HUES48 (cell line): ENCODE measurements around the gene RANBP3.

ENCODE experiments used
- H3K27ac ChIP-seq: one replicate; pipeline ENCODE4 v1.7.0; 2013; ENCODE audit warnings: low read depth, low read length, inconsistent platforms
- H3K27me3 ChIP-seq: 2 replicates; pipeline ENCODE4 v1.6.1; 2013; ENCODE audit warnings: mild to moderate bottlenecking, low read length; ENCODE audit not compliant: control insufficient read depth, insufficient read depth
- H3K36me3 ChIP-seq: 2 replicates; pipeline ENCODE4 v1.6.1; 2013; ENCODE audit warnings: low read length; ENCODE audit not compliant: control insufficient read depth, insufficient read depth
- H3K4me1 ChIP-seq: 2 replicates; pipeline ENCODE4 v1.6.1; 2013; ENCODE audit warnings: mild to moderate bottlenecking, low read length; ENCODE audit not compliant: control insufficient read depth, insufficient read depth
- H3K4me3 ChIP-seq: 2 replicates; pipeline ENCODE4 v1.5.1; 2013; ENCODE audit warnings: mild to moderate bottlenecking, low read depth, low read length
- H3K9ac ChIP-seq: 2 replicates; pipeline ENCODE4 v1.6.1; 2013; ENCODE audit warnings: mild to moderate bottlenecking, low read depth, low read length, moderate library complexity
- H3K9me3 ChIP-seq: 2 replicates; pipeline ENCODE4 v1.6.1; 2013; ENCODE audit warnings: low read length; ENCODE audit not compliant: control insufficient read depth, insufficient read depth

The RANBP3 gene

GRCh38 chr19:5895890-5896289 lies 82.0 kb downstream of the RANBP3 start:
- Histone ChIP-seq H3K36me3 (peaks cover 20% of the 10 kb centered on the region), H3K27me3 (no peaks in the 10 kb centered on the region; the same call in 1 of the 2 replicates), H3K9me3 (no peaks in the 10 kb centered on the region), H3K4me3 (no peak overlapping the region), H3K27ac (no peak overlapping the region), H3K4me1 (no peaks in the 10 kb centered on the region; the same call in 1 of the 2 replicates), H3K9ac (no peak overlapping the region)

DNA sequence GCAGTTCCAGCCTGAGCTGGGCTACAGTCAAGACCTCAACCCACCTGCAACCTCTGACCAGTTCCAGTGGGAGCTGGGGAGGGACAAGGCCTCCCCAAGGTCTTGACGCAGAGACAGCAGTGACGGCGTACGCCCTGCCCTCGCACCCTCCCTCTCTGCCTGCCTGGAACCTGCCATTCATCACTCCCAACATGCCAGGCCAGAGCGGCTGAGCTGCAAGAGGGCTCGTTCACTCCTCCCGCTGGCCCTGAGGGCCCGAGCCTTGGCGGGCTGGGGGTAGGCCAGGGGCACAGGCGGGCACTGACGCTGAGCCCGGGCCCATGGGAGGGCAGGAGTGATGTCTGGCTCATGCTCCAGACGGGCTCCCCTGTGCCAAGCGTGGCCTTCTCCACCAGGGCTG lies 82.5 kb downstream of the RANBP3 start:
- Histone ChIP-seq H3K27ac (no peak overlapping the region), H3K27me3 (no peaks in the 10 kb centered on the region; the same call in 1 of the 2 replicates), H3K4me1 (no peaks in the 10 kb centered on the region; the same call in 1 of the 2 replicates), H3K4me3 (no peak overlapping the region), H3K9me3 (no peaks in the 10 kb centered on the region), H3K9ac (no peak overlapping the region), H3K36me3 (peaks cover 19% of the 10 kb centered on the region)

GRCh38 chr19:5894704-5895349 lies 83.1 kb downstream of the RANBP3 start:
- H3K36me3 ChIP-seq: peaks cover 19% of the 10 kb centered on the region
- H3K9ac ChIP-seq: no peak overlapping the region
- H3K27me3 ChIP-seq: no peaks in the 10 kb centered on the region; the same call in 1 of the 2 replicates
- H3K4me1 ChIP-seq: no peaks in the 10 kb centered on the region; the same call in 1 of the 2 replicates
- H3K27ac ChIP-seq: no peak overlapping the region
- no peak overlapping the region for H3K4me3 ChIP-seq
- H3K9me3 ChIP-seq: no peaks in the 10 kb centered on the region

GRCh38 chr19:5893907-5894703 lies 83.8 kb downstream of the RANBP3 start:
- Histone ChIP-seq H3K4me1 (peaks cover 3% of the 10 kb centered on the region), H3K4me3 (no peak overlapping the region)

DNA sequence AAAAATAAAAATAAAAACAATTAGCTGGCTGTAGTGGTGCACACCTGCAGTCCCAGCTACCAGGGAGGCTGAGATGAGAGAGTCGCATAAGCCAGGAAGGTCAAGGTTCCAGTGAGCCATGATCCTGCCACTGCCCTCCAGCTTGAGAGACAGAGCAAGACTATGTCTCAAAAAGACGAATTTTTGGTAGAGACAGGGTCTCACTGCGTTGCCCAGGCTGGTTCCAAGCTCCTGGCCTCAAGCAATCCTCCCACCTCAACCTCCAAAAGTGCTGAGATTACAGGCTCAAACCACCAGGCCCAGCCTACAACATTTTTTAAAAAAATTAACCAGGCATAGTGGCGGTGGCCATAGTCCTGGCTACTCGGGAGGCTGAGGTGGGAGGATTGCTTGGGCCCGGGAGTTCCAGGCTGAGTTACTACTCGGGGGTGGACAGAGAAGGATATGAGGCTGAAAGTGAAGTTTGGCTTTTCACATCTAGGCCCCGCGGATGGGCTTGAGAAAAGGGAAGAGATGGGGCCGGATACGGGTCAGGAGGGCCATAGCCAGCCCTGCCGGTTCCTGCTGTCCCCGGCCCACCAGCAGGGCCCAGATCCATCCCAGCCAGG lies 84.5 kb downstream of the RANBP3 start:
- Histone ChIP-seq H3K36me3 (peaks cover 19% of the 10 kb centered on the region), H3K27me3 (no peaks in the 10 kb centered on the region; the same call in 1 of the 2 replicates), H3K4me3 (no peak overlapping the region), H3K27ac (no peak overlapping the region), H3K4me1 (peaks cover 3% of the 10 kb centered on the region), H3K9ac (no peak overlapping the region), H3K9me3 (no peaks in the 10 kb centered on the region)

More at GRCh38 chr19:5893907-5894703, 83.8 kb downstream of the RANBP3 start:
- Histone ChIP-seq H3K9ac (no peak overlapping the region), H3K27ac (no peak overlapping the region), H3K9me3 (no peaks in the 10 kb centered on the region), H3K36me3 (peaks cover 19% of the 10 kb centered on the region), H3K27me3 (no peaks in the 10 kb centered on the region; the same call in 1 of the 2 replicates)

- no peaks in the 10 kb centered on the region; the same call in 1 of the 2 replicates for H3K27me3 ChIP-seq
- peaks cover 19% of the 10 kb centered on the region for H3K36me3 ChIP-seq
- H3K9ac ChIP-seq: no peak overlapping the region
- H3K9me3 ChIP-seq: no peaks in the 10 kb centered on the region
- H3K27ac ChIP-seq: no peak overlapping the region
- peaks cover 3% of the 10 kb centered on the region for H3K4me1 ChIP-seq
- H3K4me3 ChIP-seq: no peak overlapping the region
These were observed 85.1 kb downstream of the RANBP3 start for GRCh38 chr19:5892772-5893275.

DNA sequence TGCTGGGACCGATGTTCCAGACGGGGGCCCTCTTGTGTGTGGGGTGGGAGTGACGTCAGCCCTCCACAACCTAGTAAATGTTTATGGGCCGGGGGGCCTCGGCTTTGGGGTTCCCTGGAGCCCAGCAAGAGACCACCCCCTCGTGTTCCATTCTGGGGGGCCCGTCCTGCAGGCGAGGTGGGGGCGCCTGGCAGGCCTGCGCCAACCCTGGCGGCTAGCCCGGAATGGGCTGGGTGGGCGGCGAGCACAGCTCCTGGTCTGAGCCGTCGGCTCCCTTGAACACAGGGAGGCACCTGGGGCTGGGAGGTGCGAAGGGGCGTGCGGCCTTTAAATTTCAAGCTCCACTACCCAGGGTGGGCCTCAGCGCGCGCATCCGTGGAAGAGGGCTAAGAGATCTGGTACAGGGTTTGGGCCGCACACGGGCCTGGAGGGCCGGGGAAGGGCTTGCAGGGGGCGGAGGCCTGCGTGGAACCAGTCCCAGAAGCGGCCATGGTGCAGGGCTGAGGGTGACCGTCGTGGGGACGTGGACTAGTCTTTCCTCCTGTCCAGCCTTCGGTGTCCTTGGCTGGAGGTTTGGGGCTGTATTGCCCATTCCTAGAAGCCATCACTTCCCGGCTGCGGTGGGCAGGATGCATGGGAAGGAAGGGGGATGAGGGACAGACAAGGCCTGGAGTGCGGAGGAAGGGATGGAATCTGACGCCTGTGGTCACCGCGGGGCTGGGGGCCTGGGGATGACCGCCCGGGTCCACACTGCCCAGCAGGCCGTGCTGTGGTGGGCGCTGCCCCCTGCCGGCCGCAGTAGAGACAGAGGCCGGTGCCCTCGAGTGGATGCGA lies 85.8 kb downstream of the RANBP3 start:
- no peaks in the 10 kb centered on the region for H3K9me3 ChIP-seq
- no peak overlapping the region for H3K27ac ChIP-seq
- H3K27me3 ChIP-seq: no peaks in the 10 kb centered on the region; the same call in 1 of the 2 replicates
- peaks cover 3% of the 10 kb centered on the region for H3K4me1 ChIP-seq
- H3K36me3 ChIP-seq: peaks cover 19% of the 10 kb centered on the region
- no peak overlapping the region for H3K9ac ChIP-seq
- no peak overlapping the region for H3K4me3 ChIP-seq

DNA sequence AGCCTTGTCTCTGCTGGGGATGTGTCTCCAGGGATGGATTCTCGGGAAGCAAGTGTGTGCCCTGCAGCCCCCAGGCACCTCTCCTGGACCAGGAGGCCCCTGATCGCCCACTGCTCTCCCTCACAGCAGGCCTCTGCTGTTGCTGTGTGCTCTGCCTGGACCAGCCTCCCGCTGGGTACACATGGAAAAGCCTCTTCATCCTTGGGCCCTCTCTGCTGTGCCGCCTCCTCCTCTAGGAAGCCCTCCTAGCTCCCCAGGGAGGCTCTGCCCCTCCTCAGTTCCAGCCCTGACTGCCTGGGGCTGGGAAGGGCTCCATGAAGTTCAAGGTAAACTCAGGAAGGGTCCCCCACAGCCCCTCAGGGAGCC lies 86.4 kb downstream of the RANBP3 start:
- Histone ChIP-seq H3K36me3 (peaks cover 15% of the 10 kb centered on the region; the same call in 1 of the 2 replicates), H3K27ac (no peak overlapping the region)

GRCh38 chr19:5890099-5890498 lies 87.8 kb downstream of the RANBP3 start:
- Histone ChIP-seq H3K9ac (no peak overlapping the region), H3K9me3 (no peaks in the 10 kb centered on the region), H3K36me3 (peaks cover 5% of the 10 kb centered on the region; the same call in 1 of the 2 replicates), H3K4me1 (peaks cover 3% of the 10 kb centered on the region), H3K4me3 (no peak overlapping the region), H3K27me3 (no peaks in the 10 kb centered on the region; the same call in 1 of the 2 replicates), H3K27ac (no peak overlapping the region)

More for the DNA sequence above, 86.4 kb downstream of the RANBP3 start:
- H3K4me3 ChIP-seq: no peak overlapping the region
- H3K9ac ChIP-seq: no peak overlapping the region
- H3K27me3 ChIP-seq: no peaks in the 10 kb centered on the region; the same call in 1 of the 2 replicates
- H3K9me3 ChIP-seq: no peaks in the 10 kb centered on the region
- H3K4me1 ChIP-seq: peaks cover 3% of the 10 kb centered on the region

- H3K9me3 ChIP-seq: no peaks in the 10 kb centered on the region
- peaks cover 3% of the 10 kb centered on the region for H3K4me1 ChIP-seq
- H3K4me3 ChIP-seq: no peak overlapping the region
- no peak overlapping the region for H3K9ac ChIP-seq
- H3K27me3 ChIP-seq: no peaks in the 10 kb centered on the region; the same call in 1 of the 2 replicates
- no peaks in the 10 kb centered on the region for H3K36me3 ChIP-seq
- H3K27ac ChIP-seq: no peak overlapping the region
These were observed 88.5 kb downstream of the RANBP3 start for GRCh38 chr19:5889288-5889971.
